ENCODE results near the gene STAM. TPM values are rescaled to one million over a fixed set of nuclear protein-coding genes. Genes with fewer than 3 reads are reported as not detected.

STAM gene
- total and polyA plus RNA-seq, 9 of the 15 experiments (the other 6 are each of a cell fraction or from before 2014, with no cell fraction given), result 13.8 to 33.5 (median 26.4) TPM

- TF ChIP-seq ZNF592 (IDR thresholded peaks at IDR 0.05), result no peak
- TF ChIP-seq SMARCE1 (IDR thresholded peaks at IDR 0.05), result peak; percentile 69
- no peak for TF ChIP-seq CGGBP1 (CRISPR knock-in tag; IDR thresholded peaks at IDR 0.05)
- no peak for TF ChIP-seq STAT5B (CRISPR knock-in tag; IDR thresholded peaks at IDR 0.05)
- peak; percentile 87 for TF ChIP-seq LCOR (CRISPR knock-in tag; IDR thresholded peaks at IDR 0.05)
- TF ChIP-seq NKRF (IDR thresholded peaks at IDR 0.05; ENCODE audit: borderline replicate concordance), result no peak
- no peak for TF ChIP-seq BCL6 (CRISPR knock-in tag; IDR thresholded peaks at IDR 0.05)
- no peak for TF ChIP-seq ZNF347 (CRISPR knock-in tag; IDR thresholded peaks at IDR 0.05; ENCODE audit: low read depth)
- no peak for TF ChIP-seq XRCC3 (IDR thresholded peaks at IDR 0.05)
- no peak for TF ChIP-seq YBX1 (IDR thresholded peaks at IDR 0.05)
- no peak for TF ChIP-seq ZNF280A (IDR thresholded peaks at IDR 0.05; ENCODE audit: low read depth, partially characterized antibody)
- TF ChIP-seq SRF (CRISPR knock-in tag; IDR thresholded peaks at IDR 0.05), result no peak
- TF ChIP-seq ZNF395 (CRISPR knock-in tag; IDR thresholded peaks at IDR 0.05), result 0 out of 2 replicates have a peak, but pooled peaks have one; percentile 33
- peak; percentile 62 for TF ChIP-seq ZNF384 (IDR thresholded peaks at IDR 0.05; ENCODE audit: low read depth, low read length)
- no peak for TF ChIP-seq NCOA4 (IDR thresholded peaks at IDR 0.05; ENCODE audit: partially characterized antibody)
- TF ChIP-seq KLF16 (IDR thresholded peaks at IDR 0.05), result no peak
- TF ChIP-seq TARDBP (IDR thresholded peaks at IDR 0.05), result no peak
- peak; percentile 45; the same call in 1 of the 2 replicates for TF ChIP-seq CXXC5 (CRISPR knock-in tag; IDR thresholded peaks at IDR 0.05)
- no peak for TF ChIP-seq GATAD2A (IDR thresholded peaks at IDR 0.05)
- no peak for TF ChIP-seq RUNX1 (IDR thresholded peaks at IDR 0.05; ENCODE audit: low read depth)
- no peak for TF ChIP-seq RNF2 (IDR thresholded peaks at IDR 0.05)
Observed at GRCh38 chr10:17616403-17617030, 27.4 kb upstream of the STAM start (continued).
